GM12872 (cell line): ENCODE data around the gene KCNH5.

Experiments used
- CTCF ChIP-seq: IDR thresholded peaks from 3 replicates; pipeline ENCODE4 v1.5.1; 2011; ENCODE audit warnings: low read depth, mild to moderate bottlenecking, low read length, moderate library complexity; ENCODE audit not compliant: insufficient read depth

Gene KCNH5

DNA sequence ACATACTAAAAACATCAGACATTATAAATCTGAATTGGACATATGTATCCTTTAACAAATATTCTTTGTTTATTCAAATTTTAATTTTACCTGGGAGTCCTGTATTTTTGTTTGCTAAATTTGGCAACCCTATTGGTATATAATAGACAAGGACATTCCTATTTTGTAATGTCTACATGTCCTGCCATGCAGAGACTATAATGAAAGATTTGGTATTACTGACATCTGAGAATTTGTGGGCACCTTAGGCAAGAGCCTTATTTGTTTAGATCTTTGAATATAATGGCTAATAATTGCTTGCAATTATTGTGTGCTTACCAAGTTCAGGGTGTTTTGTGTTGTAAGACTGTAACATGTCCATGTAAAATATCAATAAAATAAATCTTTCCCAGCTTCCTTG is 334.4 kb downstream of the KCNH5 start:
- no peak for TF ChIP-seq CTCF

GRCh38 chr14:62709773-62710172 is 335.5 kb downstream of the KCNH5 start:
- TF ChIP-seq CTCF = no peak

DNA sequence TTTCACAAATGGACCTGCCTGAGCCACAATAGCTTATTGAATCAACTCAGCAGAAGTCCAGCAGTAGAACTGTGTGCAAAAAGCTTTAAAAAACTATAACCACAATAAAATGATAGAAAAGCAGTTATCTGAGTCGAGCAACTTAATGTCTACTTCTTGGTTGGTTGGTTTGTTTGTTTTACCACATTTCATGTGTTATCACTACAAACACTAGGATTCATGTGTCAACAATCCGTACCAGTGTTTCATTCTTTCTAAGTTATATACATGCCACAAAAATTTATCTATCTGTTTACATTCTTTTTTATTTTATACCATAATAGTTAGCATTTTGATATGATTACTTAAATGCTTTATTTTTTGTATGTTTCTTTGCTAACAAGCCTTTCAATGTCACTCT is 339.0 kb downstream of the KCNH5 start:
- TF ChIP-seq CTCF = no peak

- TF ChIP-seq CTCF = no peak
These were observed 347.8 kb downstream of the KCNH5 start for GRCh38 chr14:62697461-62697860.

DNA sequence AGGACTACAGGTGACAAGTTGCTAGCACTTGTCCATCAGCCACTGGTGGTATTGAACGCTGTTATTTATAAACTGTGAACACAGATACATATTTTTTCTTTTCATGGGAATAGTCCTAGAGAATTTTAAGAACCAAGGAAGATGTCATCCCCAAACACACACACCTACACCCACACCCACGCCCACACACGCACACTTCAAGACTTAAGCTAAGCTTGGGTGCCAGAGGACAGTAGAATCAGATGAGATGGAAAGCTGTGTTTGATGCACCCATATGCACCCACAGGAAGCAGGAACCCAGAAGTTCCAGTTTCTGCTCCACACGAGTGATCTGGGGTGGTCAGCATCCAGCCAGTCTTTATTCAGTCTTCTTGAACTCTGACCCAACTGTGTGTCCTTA is 348.3 kb downstream of the KCNH5 start:
- TF ChIP-seq CTCF = no peak

DNA sequence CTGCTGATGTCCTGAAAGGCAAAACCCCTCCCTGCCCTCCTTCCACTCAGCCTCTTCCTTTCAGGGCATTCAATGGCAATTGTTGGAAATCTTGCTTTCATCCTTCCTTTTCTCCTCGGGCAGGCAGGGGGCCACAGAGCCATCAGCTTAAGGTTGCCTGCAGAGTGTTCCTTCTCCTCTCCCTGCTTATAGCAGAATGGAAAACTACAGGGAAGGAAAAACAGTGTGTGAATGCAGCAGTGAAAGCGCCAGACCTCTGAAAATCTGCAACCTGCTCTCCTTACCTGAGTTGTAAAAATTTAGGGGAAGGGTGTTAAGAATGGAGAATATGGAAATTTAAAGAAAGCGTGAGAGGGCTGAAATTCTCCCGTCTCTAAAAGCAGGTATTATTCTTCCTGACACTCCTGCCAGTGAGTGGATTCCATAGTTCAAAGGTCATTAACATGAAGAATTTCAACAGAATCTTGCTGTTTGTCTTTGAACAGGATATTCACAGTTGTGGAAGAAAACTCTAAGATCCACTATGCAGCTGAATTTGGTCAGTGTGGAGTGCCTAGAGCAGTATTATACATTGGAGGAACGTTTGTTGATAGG is 348.8 kb downstream of the KCNH5 start:
- no peak for TF ChIP-seq CTCF

GRCh38 chr14:62694075-62694474 is 351.2 kb downstream of the KCNH5 start:
- no peak for TF ChIP-seq CTCF
